Measurements from ENCODE around the gene CLMN.

Gene CLMN

GRCh38 chr14:95227279-95227860 is 92.3 kb downstream of the CLMN start:
- H3K27ac ChIP-seq: peak overlapping the region; percentile 0 to 48
- TF ChIP-seq, protein P1, sequence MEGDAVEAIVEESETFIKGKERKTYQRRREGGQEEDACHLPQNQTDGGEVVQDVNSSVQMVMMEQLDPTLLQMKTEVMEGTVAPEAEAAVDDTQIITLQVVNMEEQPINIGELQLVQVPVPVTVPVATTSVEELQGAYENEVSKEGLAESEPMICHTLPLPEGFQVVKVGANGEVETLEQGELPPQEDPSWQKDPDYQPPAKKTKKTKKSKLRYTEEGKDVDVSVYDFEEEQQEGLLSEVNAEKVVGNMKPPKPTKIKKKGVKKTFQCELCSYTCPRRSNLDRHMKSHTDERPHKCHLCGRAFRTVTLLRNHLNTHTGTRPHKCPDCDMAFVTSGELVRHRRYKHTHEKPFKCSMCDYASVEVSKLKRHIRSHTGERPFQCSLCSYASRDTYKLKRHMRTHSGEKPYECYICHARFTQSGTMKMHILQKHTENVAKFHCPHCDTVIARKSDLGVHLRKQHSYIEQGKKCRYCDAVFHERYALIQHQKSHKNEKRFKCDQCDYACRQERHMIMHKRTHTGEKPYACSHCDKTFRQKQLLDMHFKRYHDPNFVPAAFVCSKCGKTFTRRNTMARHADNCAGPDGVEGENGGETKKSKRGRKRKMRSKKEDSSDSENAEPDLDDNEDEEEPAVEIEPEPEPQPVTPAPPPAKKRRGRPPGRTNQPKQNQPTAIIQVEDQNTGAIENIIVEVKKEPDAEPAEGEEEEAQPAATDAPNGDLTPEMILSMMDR (IDR thresholded peaks at IDR 0.05): no peak
- H3K4me3 ChIP-seq: peak overlapping the region; percentile 45
- DNase-seq (ENCODE audit: low spot score): peak; percentile 59

DNA sequence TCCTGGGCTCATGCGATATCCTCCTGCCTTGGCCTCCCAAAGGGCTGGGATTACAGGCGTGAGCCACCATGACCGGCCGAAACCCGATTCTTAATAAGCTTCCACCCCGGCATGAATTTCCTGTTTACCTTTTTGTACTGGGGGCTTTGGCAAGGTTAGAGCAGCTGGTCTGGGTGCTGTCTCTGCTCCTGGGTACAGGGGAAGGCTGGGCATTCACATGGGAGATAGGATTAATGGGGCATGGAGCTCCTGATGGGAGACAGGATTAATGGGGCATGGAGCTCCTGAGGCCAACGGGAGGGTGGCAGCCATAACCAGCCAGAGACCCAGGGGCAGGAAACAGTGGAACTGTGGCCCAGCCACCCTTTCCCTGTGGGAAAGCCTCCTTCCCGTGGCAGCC is 92.9 kb downstream of the CLMN start:
- TF ChIP-seq, protein P1 (IDR thresholded peaks at IDR 0.05): no peak
- H3K27ac ChIP-seq: peak overlapping the region in 1 of 2 donors; percentile 48
- peak overlapping the region; percentile 45 for H3K4me3 ChIP-seq
- peak; percentile 62 for DNase-seq (ENCODE audit: low spot score)

DNA sequence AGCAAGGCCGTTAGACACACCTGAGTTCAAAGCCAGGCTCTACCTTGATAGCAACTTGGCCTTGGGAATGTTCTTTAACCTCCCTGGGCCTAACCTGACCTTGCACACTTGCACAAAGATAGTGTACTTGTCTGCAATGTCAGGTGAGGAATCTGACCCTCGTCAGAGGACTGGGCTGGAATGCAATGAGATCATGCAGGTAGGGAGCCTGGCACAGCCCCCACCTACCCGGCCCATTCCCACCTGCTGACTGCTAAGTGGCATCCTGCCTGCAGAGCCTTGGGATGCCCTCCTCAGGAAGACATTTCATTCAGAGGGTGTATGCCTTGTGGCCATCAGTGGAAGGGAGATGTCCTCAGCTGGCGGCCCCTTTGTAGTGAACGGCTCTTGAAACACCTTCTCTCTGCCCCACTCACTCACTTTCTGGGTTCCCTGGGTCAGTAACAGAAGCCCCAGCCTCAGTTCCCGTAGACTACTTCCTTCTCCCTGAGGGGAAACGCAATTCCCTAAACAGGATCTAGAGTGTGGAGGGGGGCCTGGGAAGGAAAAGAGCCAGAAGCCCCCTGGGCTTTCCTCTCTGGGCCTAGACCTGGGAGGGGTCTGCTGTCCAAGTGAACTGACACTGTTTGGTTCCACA is 94.3 kb downstream of the CLMN start:
- no peak for DNase-seq (ENCODE audit: low spot score)
- TF ChIP-seq, protein P1 (IDR thresholded peaks at IDR 0.05): no peak
- Histone ChIP-seq H3K4me3 (no peak overlapping the region), H3K27ac (no peak overlapping the region)

- DNase-seq (ENCODE audit: low spot score): no peak
- Histone ChIP-seq H3K4me3 (no peak overlapping the region), H3K27ac (no peak overlapping the region)
- TF ChIP-seq, protein P1 (IDR thresholded peaks at IDR 0.05): no peak
These were observed 96.8 kb downstream of the CLMN start for GRCh38 chr14:95222870-95223398.

GRCh38 chr14:95222151-95222631 is 97.5 kb downstream of the CLMN start:
- DNase-seq (ENCODE audit: low spot score): peak; percentile 69
- no peak overlapping the region for H3K27ac ChIP-seq
- TF ChIP-seq, protein P1 (IDR thresholded peaks at IDR 0.05): no peak
- no peak overlapping the region for H3K4me3 ChIP-seq

- Histone ChIP-seq H3K4me3 (no peak overlapping the region), H3K27ac (no peak overlapping the region)
- DNase-seq (ENCODE audit: low spot score): no peak
- TF ChIP-seq, protein P1 (IDR thresholded peaks at IDR 0.05): no peak
These were observed 98.2 kb downstream of the CLMN start for GRCh38 chr14:95221531-95221930.
